ENCODE measurements around the gene THEMIS2. TPM values are rescaled to one million over a fixed set of nuclear protein-coding genes. Genes with fewer than 3 reads are reported as not detected.

The THEMIS2 gene
- total RNA-seq, 1 experiment from 2014 or later, result 5.7 TPM

- no TSS peak for BruUV-seq (replicated peaks)
- H3F3A ChIP-seq (ENCODE audit: low read length, unreplicated experiment), result no peaks in the 10 kb centered on the region
- DNase-seq (no peak), ATAC-seq (no peak)
- H3K4me3 ChIP-seq (ENCODE audit: low read length), result no peak overlapping the region
- H3K27me3 ChIP-seq (ENCODE audit: low read length), result no peaks in the 10 kb centered on the region
- H3K27ac ChIP-seq (ENCODE audit: low read length), result no peak overlapping the region
- intact Hi-C loops (cut with micrococcal nuclease), result no loop called here
- no peak overlapping the region for H2AFZ ChIP-seq (ENCODE audit: low read length)
- no peaks in the 10 kb centered on the region for H3K79me2 ChIP-seq (ENCODE audit: low read length)
- peaks cover 12% of the 10 kb centered on the region for H3K4me1 ChIP-seq (ENCODE audit: insufficient read depth, low read length)
- no peaks in the 10 kb centered on the region for H3K9me3 ChIP-seq (ENCODE audit: low read length)
- H3K9ac ChIP-seq (ENCODE audit: low read length), result no peak overlapping the region
- H3K9me2 ChIP-seq (replicated peaks; ENCODE audit: low read length), result no peaks in the 10 kb centered on the region
- no peaks in the 10 kb centered on the region for H4K20me1 ChIP-seq (ENCODE audit: low read length)
- ChIA-PET POLR2A (ENCODE audit: unreplicated experiment) (no interaction called here), CTCF (no interaction called here)
- H3K36me3 ChIP-seq (ENCODE audit: low read depth, low read length), result no peaks in the 10 kb centered on the region
- no peak for TF ChIP-seq EZH2 (IDR thresholded peaks at IDR 0.05; ENCODE audit: low read length, unreplicated experiment)
- no peak for TF ChIP-seq CTCF (conservative IDR thresholded peaks at IDR 0.05; ENCODE audit: low read depth, low read length)
- no peak for TF ChIP-seq EZH2phosphoT487 (IDR thresholded peaks at IDR 0.05; ENCODE audit: borderline replicate concordance, low read length)
- H3K4me2 ChIP-seq (ENCODE audit: low read length), result no peak overlapping the region
Observed at GRCh38 chr1:27878787-27879335, 6.5 kb downstream of the THEMIS2 start.

- H3K27ac ChIP-seq (ENCODE audit: low read length), result no peak overlapping the region
- CTCF ChIA-PET, result no interaction called here
Observed at GRCh38 chr1:27879374-27880082, 7.2 kb downstream of the THEMIS2 start.

More at GRCh38 chr1:27879374-27880082, 7.2 kb downstream of the THEMIS2 start:
- H3K79me2 ChIP-seq (ENCODE audit: low read length), result no peaks in the 10 kb centered on the region
- no peaks in the 10 kb centered on the region for H3F3A ChIP-seq (ENCODE audit: low read length, unreplicated experiment)
- intact Hi-C loops (cut with micrococcal nuclease), result no loop called here
- peaks cover 11% of the 10 kb centered on the region for H3K4me1 ChIP-seq (ENCODE audit: insufficient read depth, low read length)
- H3K9me3 ChIP-seq (ENCODE audit: low read length), result no peaks in the 10 kb centered on the region
- H3K36me3 ChIP-seq (ENCODE audit: low read depth, low read length), result no peaks in the 10 kb centered on the region
- H3K4me3 ChIP-seq (ENCODE audit: low read length), result no peak overlapping the region
- H3K4me2 ChIP-seq (ENCODE audit: low read length), result no peak overlapping the region
- no peaks in the 10 kb centered on the region for H4K20me1 ChIP-seq (ENCODE audit: low read length)
- H3K27me3 ChIP-seq (ENCODE audit: low read length), result no peaks in the 10 kb centered on the region
- no TSS peak for BruUV-seq (replicated peaks)
- POLR2A ChIA-PET (ENCODE audit: unreplicated experiment), result no interaction called here
- ATAC-seq (no peak), DNase-seq (no peak)
- no peak overlapping the region for H2AFZ ChIP-seq (ENCODE audit: low read length)
- no peak for TF ChIP-seq CTCF (conservative IDR thresholded peaks at IDR 0.05; ENCODE audit: low read depth, low read length)
- no peak overlapping the region for H3K9ac ChIP-seq (ENCODE audit: low read length)
- no peaks in the 10 kb centered on the region for H3K9me2 ChIP-seq (replicated peaks; ENCODE audit: low read length)

Measured in PC-3 (cell line).